HepG2 (cell line): Measurements from ENCODE around the gene YWHAQ. TPM values are rescaled to one million over a fixed set of nuclear protein-coding genes. Genes with fewer than 3 reads are reported as not detected.

Experiments used
- ATAC-seq: fragments of 200-7000 bp; cut with Tn5 transposase; 3 replicates; pipeline ENCODE4 v1.9.1; 2020; ENCODE audit warnings: mild to moderate bottlenecking, moderate library complexity
- BruUV-seq: library from RNA; stranded (reverse); fragments of 400-500 nt; replicated peaks from 2 replicates; lab custom pipeline; 2021; lab: Mats Ljungman, UMichigan
- CTCF ChIA-PET: fragments of 300-600 bp; formaldehyde crosslinking; extraction: SDS; loops from one replicate; lab custom pipeline; 2021; ENCODE audit warnings: low total read pairs, inconsistent platforms, low intra/inter-chr PET ratio; lab: Yijun Ruan, JAX
- POLR2A ChIA-PET: fragments of 350-600 bp; sonication (Branson Sonifier 250); formaldehyde crosslinking; loops from one replicate; lab custom pipeline; 2020; ENCODE audit warnings: antibody characterized with exemption, inconsistent platforms; lab: Yijun Ruan, JAX
- DNase-seq: peaks from one replicate; pipeline ENCODE4 v3.0.0-alpha.2; 2015; ENCODE audit warnings: low spot score
- FAIRE-seq: peaks from 3 replicates; lab custom pipeline; 2011; peaks lifted over from hg19 to GRCh38; lab: Jason Lieb, UNC
- H2AFZ ChIP-seq: one replicate; pipeline ENCODE4 v1.6.1; 2011; ENCODE audit warnings: low read length, inconsistent platforms
- H3K27ac ChIP-seq: fragments of 300-600 bp; 3 replicates; pipeline ENCODE4 v1.8.0; 2011; ENCODE audit warnings: mixed run types, mild to moderate bottlenecking, mixed read lengths, low read length, inconsistent platforms; ENCODE audit not compliant: insufficient read depth; ENCODE audit errors: extremely low read length
- H3K27me3 ChIP-seq, 2 experiments: fragments of 200-600 bp in 1 of 2; 2 replicates in 1 of 2; 3 replicates in 1 of 2; pipeline versions ENCODE4 v1.6.0 to v1.8.0; 2011; ENCODE audit warnings: low read length in 2 of 2, mild to moderate bottlenecking in 2 of 2, moderate library complexity in 2 of 2, inconsistent platforms in 1 of 2; ENCODE audit not compliant: insufficient read depth in 2 of 2, control insufficient read depth in 1 of 2
- H3K36me3 ChIP-seq, 2 experiments: fragments of 200-600 bp in 1 of 2; replicated peaks in 1 of 2; 2 replicates in 1 of 2; 3 replicates in 1 of 2; pipeline versions ENCODE4 v1.5.1 to v1.8.0; 2011; ENCODE audit warnings: low read length in 2 of 2, inconsistent platforms in 1 of 2; ENCODE audit not compliant: insufficient read depth in 2 of 2, control insufficient read depth in 1 of 2
- H3K4me1 ChIP-seq: 2 replicates; pipeline ENCODE4 v1.5.1; 2012; ENCODE audit warnings: low read length, inconsistent platforms; ENCODE audit not compliant: insufficient read depth
- H3K4me2 ChIP-seq: 2 replicates; pipeline ENCODE4 v1.6.0; 2011; ENCODE audit warnings: low read depth, low read length, inconsistent platforms
- H3K4me3 ChIP-seq, 3 experiments: fragments of 200-600 bp in 1 of 3; sonication (generic), shearing (Covaris generic) in 1 of 3; replicated peaks in 1 of 3; 2 replicates each; pipeline ENCODE4 v1.5.1; 2011 to 2016; ENCODE audit warnings: low read length in 3 of 3, inconsistent platforms in 2 of 3, low read depth in 2 of 3, mild to moderate bottlenecking in 2 of 3, control low read depth in 1 of 3, mixed read lengths in 1 of 3; ENCODE audit not compliant: insufficient read depth in 1 of 3
- H3K79me2 ChIP-seq: one replicate; pipeline ENCODE4 v1.6.1; 2011; ENCODE audit warnings: low read length, inconsistent platforms; ENCODE audit not compliant: insufficient read depth
- H3K9ac ChIP-seq: 2 replicates; pipeline ENCODE4 v1.6.0; 2011; ENCODE audit warnings: mild to moderate bottlenecking, low read depth, low read length, inconsistent platforms; ENCODE audit not compliant: insufficient read depth
- H3K9me3 ChIP-seq: 2 replicates; pipeline ENCODE4 v1.5.1; 2012; ENCODE audit warnings: mild to moderate bottlenecking, low read length
- H4K20me1 ChIP-seq: 2 replicates; pipeline ENCODE4 v1.6.0; 2011; ENCODE audit warnings: inconsistent platforms, mild to moderate bottlenecking, low read length, moderate library complexity; ENCODE audit not compliant: insufficient read depth
- ISX ChIP-seq: sonication (generic); formaldehyde crosslinking; conservative IDR thresholded peaks from 2 replicates; pipeline ENCODE4 v1.5.0; 2020; ENCODE audit warnings: missing genetic modification reagents
- NCOA2 ChIP-seq: sonication (generic); formaldehyde crosslinking; IDR thresholded peaks from 2 replicates; pipeline ENCODE4 v1.8.0; 2022; ENCODE audit warnings: inconsistent platforms
- PAXIP1 ChIP-seq: sonication (generic); formaldehyde crosslinking; conservative IDR thresholded peaks from 2 replicates; pipeline ENCODE4 v1.4.0; 2020; ENCODE audit warnings: mild to moderate bottlenecking, missing genetic modification reagents, moderate library complexity
- SCMH1 ChIP-seq: sonication (generic); formaldehyde crosslinking; IDR thresholded peaks from 2 replicates; pipeline ENCODE4 v1.9.0; 2021; ENCODE audit warnings: missing genetic modification reagents, mild to moderate bottlenecking, borderline replicate concordance
- SETDB1 ChIP-seq: sonication (generic); formaldehyde crosslinking; IDR thresholded peaks from 2 replicates; pipeline ENCODE4 v1.5.1; 2020; ENCODE audit warnings: missing genetic modification reagents, mild to moderate bottlenecking, borderline replicate concordance
- SNRNP70 ChIP-seq: fragments of 200-400 bp; formaldehyde crosslinking; IDR thresholded peaks from 2 replicates; pipeline ENCODE4 v1.6.1; 2017; ENCODE audit warnings: mild to moderate bottlenecking, low read depth, low read length, moderate library complexity
- SP1 ChIP-seq, 2 experiments: fragments of 450-650 bp in 1 of 2; sonication (generic) in 1 of 2; formaldehyde crosslinking in 1 of 2; IDR thresholded peaks; 2 replicates each; pipeline versions ENCODE4 v1.4.0 to v1.6.1; 2016 to 2020; ENCODE audit warnings: missing genetic modification reagents in 1 of 2
- SP2 ChIP-seq: sonication (generic); formaldehyde crosslinking; IDR thresholded peaks from 2 replicates; pipeline ENCODE4 v1.5.1; 2020; ENCODE audit warnings: mild to moderate bottlenecking, missing genetic modification reagents
- YY1 ChIP-seq: IDR thresholded peaks from 2 replicates; pipeline ENCODE4 v1.6.1; 2011; ENCODE audit warnings: low read length, low read depth, moderate library complexity, mild to moderate bottlenecking; ENCODE audit not compliant: insufficient read depth, insufficient replicate concordance
- ZFAT ChIP-seq: sonication (generic); formaldehyde crosslinking; conservative IDR thresholded peaks from 2 replicates; pipeline ENCODE4 v1.8.1; 2023; ENCODE audit warnings: missing genetic modification reagents, inconsistent platforms
- ZFP36L1 ChIP-seq: sonication (generic); formaldehyde crosslinking; IDR thresholded peaks from 2 replicates; pipeline ENCODE4 v1.8.0; 2022; ENCODE audit warnings: mild to moderate bottlenecking, missing genetic modification reagents, moderate library complexity
- ZNF468 ChIP-seq: sonication (generic); formaldehyde crosslinking; IDR thresholded peaks from 2 replicates; pipeline ENCODE4 v1.8.0; 2022; ENCODE audit warnings: mild to moderate bottlenecking, moderate library complexity, missing genetic modification reagents
- ZNF775 ChIP-seq: sonication (generic); formaldehyde crosslinking; IDR thresholded peaks from 2 replicates; pipeline ENCODE4 v1.4.0; 2020; ENCODE audit warnings: missing genetic modification reagents, mild to moderate bottlenecking, moderate library complexity, borderline replicate concordance
- ZXDC ChIP-seq: sonication (generic); formaldehyde crosslinking; IDR thresholded peaks from 2 replicates; pipeline ENCODE4 v1.5.0; 2020; ENCODE audit warnings: mild to moderate bottlenecking, missing genetic modification reagents
- WGBS: methylation state at CpG from one replicate; pipeline ENCODE4 v1.1.6; 2017; ENCODE audit warnings: low lambda C conversion rate; 5-methylcytosine and 5-hydroxymethylcytosine counted together
- in situ Hi-C: cut with HindIII; loops from 2 replicates; pipeline ENCODE4 v1.10.0; 2017; ENCODE audit warnings: low pct_unique_long_range_greater_than_20kb; ENCODE audit not compliant: extremely low pct_ligation_motif_present
- intact Hi-C: fragments of 100-400 bp; cut with micrococcal nuclease; formaldehyde crosslinking; loops from one replicate; pipeline ENCODE4 v1.10.0; 2022; ENCODE audit not compliant: unreplicated experiment
- polyA plus RNA-seq, 8 experiments: library from polyadenylated mRNA; depleted of rRNA in 3 of 8; stranded (reverse) in 7 of 8; unstranded in 1 of 8; fragments of >200 nt; fragmentation: Illumina TruSeq in 4 of 8; extraction: Trizol in 4 of 8; gene quantifications; 2 replicates each; pipeline versions ENCODE4 v1.2.1 to v1.2.3, GENCODE V29; 2011 to 2016; ENCODE audit warnings: low read depth in 4 of 8, missing spikeins in 1 of 8, mixed read lengths in 1 of 8; ENCODE audit not compliant: insufficient read depth in 1 of 8
- total RNA-seq, 5 experiments: library from RNA; depleted of rRNA; stranded (reverse); fragments of >200 nt; fragmentation: Illumina TruSeq; extraction: Trizol; gene quantifications; 2 replicates each; pipeline ENCODE4 v1.2.3, GENCODE V29; 2016; ENCODE audit warnings: low read depth in 1 of 5

YWHAQ gene
- total and polyA plus RNA-seq, 2 of the 13 experiments (the other 11 are each of a cell fraction or from before 2014, with no cell fraction given): 160 to 304 TPM

- TF ChIP-seq ZFP36L1 (CRISPR knock-in tag) (no peak), NCOA2 (CRISPR knock-in tag) (no peak), YY1 (no peak), PAXIP1 (CRISPR knock-in tag) (no peak), ZNF775 (no peak), SCMH1 (CRISPR knock-in tag) (no peak)
Observed at GRCh38 chr2:9594366-9595054, 36.3 kb downstream of the YWHAQ start (continued).

GRCh38 chr2:9593925-9594324, 36.9 kb downstream of the YWHAQ start:
- ATAC-seq: no peak
- FAIRE-seq: no peak
- 98% methylated on average over 4 of the region's 4 CpGs for WGBS
- Histone ChIP-seq H3K27ac (no peak overlapping the region), H3K4me1 (no peaks in the 10 kb centered on the region), H3K79me2 (peaks cover 57% of the 10 kb centered on the region), H2AFZ (no peak overlapping the region), H3K4me3 (no peak overlapping the region), H3K9ac (no peak overlapping the region), H4K20me1 (peaks cover 9% of the 10 kb centered on the region; the same call in 1 of the 2 replicates), H3K36me3 (peaks cover 14 to 48% of the 10 kb centered on the region in 2 experiments), H3K27me3 (no peaks in the 10 kb centered on the region), H3K9me3 (no peaks in the 10 kb centered on the region), H3K4me2 (no peak overlapping the region)
- no TSS peak for BruUV-seq
- ChIA-PET CTCF (no interaction called here), POLR2A (no interaction called here)
- intact Hi-C loops: no loop called here
- in situ Hi-C loops: no loop called here
- DNase-seq: no peak
- TF ChIP-seq SETDB1 (no peak), ZNF468 (no peak), SP1 (IDR thresholded peaks at IDR 0.05) (no peak), SP1 (CRISPR knock-in tag; IDR thresholded peaks at IDR 0.05) (no peak), ISX (CRISPR knock-in tag) (no peak), SP2 (CRISPR knock-in tag) (no peak), SNRNP70 (no peak), ZXDC (CRISPR knock-in tag) (no peak), ZFAT (no peak)
